Hepatic stellate cell (primary cell): Measurements from ENCODE around the gene GNAT2.

ENCODE experiments used
- DNase-seq: peaks from one replicate; pipeline ENCODE4 v3.0.0; 2011; ENCODE audit warnings: low spot score

The GNAT2 gene

GRCh38 chr1:109641861-109642260 lies 22.4 kb upstream of the GNAT2 start:
- DNase-seq: no peak

GRCh38 chr1:109641078-109641740 lies 21.8 kb upstream of the GNAT2 start:
- DNase-seq: no peak

DNA sequence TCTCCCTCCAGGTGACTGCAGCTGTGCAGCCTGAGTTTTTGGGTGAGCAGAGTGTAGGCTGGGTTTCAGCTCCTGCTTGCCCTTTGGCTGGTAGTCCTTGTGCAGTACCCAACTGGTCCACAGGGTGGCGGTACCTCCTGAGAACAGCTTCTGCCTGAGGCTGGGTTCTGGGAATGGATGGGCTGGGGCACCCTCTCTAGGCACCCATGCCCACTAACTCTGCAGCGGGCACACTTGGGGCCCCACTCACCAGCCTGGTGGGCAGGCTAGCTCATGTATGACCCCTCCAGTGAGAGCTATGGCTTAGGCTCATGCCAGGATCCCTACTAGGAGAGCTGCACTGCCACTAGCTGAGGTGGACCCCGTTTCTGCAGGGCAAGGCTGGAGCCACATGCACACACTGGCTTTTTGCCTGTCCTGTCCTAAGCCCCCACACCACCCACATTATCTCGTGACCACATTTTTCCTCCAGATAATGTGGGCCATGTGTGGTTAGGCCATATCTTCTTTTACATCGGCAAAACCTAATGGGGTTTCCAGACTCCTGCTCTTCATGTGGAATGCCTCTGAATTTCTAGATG lies 21.0 kb upstream of the GNAT2 start:
- DNase-seq: peak; percentile 72

- DNase-seq: no peak
Measured at GRCh38 chr1:109639841-109640184, 20.4 kb upstream of the GNAT2 start.

- no peak for DNase-seq
Measured at GRCh38 chr1:109639063-109639840, 19.8 kb upstream of the GNAT2 start.

DNA sequence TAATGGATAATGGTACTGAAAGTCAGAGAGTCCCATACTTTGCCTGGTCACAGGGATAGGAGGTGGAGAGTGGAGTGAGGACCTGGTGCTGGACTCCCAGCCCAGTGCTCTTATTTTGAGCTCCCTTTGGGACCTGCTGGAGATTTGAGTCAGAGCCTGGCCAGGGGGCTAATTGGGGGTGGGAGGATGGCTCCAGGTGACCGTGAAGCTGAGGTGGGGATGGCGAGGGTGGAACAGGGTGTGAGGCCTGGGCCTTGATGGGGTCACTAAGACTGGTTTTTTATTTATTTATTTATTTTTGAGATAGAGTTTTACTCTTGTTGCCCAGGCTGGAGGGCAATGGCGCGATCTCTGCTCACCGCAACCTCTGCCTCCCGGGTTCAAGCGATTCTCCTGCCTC lies 18.0 kb upstream of the GNAT2 start:
- DNase-seq: no peak

DNA sequence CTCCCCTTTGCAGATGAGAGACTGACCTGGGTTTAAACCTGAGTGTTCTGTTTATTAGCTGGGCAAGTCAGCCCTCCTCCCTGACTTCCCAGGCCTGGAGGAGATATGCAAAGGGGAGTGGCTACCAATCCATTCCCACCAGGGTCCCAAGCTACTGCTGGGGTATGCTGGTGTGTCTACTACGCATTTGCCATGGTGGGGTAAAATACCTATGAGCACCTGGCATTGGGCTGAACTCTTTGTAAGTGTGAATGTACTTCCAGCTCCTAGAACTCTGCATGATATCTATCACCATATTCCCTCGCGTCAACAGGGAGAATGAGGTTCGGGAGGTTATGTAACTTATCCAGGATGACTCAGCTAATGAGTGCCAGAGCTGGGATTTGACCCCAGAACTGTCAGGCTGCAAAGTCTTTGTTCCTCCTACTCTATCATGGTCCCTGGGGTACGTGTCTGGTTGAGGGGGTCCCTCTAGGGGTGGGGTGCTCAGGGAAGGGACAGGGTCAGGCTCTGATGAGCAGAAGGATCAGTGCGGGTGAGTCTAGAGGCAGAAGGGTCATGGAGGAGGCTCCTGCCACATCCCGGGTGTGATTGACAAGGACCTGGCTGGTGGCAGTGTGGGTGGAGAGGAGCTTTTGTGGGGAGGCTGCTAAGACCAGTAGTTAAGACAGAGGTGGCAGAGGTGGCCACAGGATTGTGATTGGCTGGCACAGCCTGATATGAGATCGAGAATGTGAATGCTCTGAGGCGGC lies 17.0 kb upstream of the GNAT2 start:
- peak; percentile 71 for DNase-seq

DNA sequence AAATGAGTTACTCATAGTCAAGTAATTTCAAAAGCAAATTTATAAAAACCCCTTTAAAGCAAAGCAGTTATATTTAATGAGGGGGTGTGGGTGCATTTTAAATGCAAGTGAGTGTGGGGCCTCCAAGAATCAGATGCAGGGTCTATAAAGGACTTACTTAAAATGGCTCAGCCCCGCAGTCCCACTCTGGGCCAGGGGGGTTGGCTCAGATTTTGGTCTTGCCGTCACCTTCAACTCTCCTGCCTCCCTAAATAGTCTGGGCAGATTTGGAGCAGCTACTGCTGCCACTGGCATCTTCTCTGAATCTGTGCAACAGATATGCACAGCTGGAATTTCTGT lies 16.4 kb upstream of the GNAT2 start:
- DNase-seq: no peak

- no peak for DNase-seq
Measured at GRCh38 chr1:109634771-109635750, 15.6 kb upstream of the GNAT2 start.

- no peak for DNase-seq
Measured at GRCh38 chr1:109634292-109634691, 14.9 kb upstream of the GNAT2 start.

DNA sequence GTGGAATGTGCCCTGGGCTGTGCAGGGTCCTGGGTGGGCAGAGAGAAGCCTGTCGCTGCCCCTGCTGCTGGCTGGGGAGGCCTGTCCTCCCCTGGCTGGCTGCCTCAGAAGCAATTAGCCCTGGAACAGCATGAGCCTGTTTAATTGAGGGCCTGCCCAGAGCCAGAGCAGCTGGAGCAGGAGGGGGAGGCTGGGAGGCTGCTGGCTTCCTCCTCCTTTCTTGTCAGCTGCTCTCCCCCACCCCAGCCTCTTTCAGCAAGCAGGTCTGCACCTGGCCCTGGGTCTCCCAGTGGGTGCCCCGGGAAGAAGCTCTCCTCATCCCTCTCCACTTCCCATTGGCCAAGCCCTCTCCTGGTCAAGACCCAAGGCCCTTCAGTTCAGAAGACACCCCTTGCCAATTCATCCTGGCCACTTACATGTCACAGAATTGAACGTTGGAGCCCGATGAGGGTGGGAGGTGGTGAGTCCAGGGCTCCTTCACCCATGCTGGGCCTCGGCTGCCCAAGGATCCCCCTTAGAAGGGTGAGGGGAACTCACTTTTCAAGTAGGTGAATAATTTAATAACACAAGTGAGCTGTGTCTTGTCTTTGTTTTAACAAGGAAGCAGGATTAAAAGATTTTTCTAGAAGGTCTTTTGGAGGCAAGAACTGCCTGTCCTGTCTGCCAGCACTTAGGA lies 13.4 kb upstream of the GNAT2 start:
- no peak for DNase-seq

- no peak for DNase-seq
Measured at GRCh38 chr1:109631513-109632505, 12.4 kb upstream of the GNAT2 start.

GRCh38 chr1:109630898-109631512 lies 11.6 kb upstream of the GNAT2 start:
- no peak for DNase-seq

GRCh38 chr1:109630081-109630897 lies 10.9 kb upstream of the GNAT2 start:
- no peak for DNase-seq

DNA sequence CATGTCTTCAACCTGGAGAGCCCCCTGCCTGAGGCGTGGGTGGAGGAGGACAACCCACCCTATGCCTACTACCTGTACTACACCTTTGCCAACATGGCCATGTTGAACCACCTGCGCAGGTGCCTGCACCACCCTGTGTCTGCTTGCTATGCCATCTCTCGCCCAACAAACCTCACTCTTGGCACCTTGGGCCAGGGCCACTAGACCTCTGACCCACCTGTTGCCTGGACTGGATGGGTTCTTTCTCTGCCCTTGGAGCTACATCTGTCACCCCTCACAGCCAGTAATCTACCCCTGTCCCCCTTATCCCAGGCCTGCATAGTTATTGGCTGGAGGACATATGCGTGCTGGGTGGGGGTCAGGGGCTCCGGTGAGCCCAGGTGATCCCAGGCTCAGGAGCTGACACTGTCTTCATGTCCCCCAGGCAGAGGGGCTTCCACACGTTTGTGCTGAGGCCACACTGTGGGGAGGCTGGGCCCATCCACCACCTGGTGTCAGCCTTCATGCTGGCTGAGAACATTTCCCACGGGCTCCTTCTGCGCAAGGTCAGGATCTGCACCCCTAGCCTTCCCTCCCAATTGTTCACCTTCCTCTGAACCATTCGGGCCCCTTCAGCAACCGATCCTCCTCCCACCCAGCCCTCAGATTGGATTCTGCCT lies 10.1 kb upstream of the GNAT2 start:
- DNase-seq: no peak

GRCh38 chr1:109628540-109629321 lies 9.3 kb upstream of the GNAT2 start:
- DNase-seq: no peak
